Gastrocnemius medialis (tissue), 4 donors: ENCODE data around the gene ITGA4. TPM values are rescaled to one million over a fixed set of nuclear protein-coding genes. Genes with fewer than 3 reads are reported as not detected.

ENCODE experiments used
- ATAC-seq, 2 donors: fragments of 150-250 bp; one replicate each; pipeline ENCODE4 v1.9.1; 2016
- DNase-seq, 2 donors: peaks; one replicate each; pipeline ENCODE4 v3.0.0-alpha.2; 2019
- H3K27ac ChIP-seq, 4 donors: fragments of 200-600 bp; sonication (generic); 1 replicate in 1 of 4; 2 replicates in 3 of 4; pipeline ENCODE4 v1.5.1; 2016 to 2018; ENCODE audit warnings: mild to moderate bottlenecking in 2 of 4, moderate library complexity in 1 of 4
- H3K27me3 ChIP-seq, 3 donors: fragments of 200-600 bp; sonication (generic) in 2 of 3; 1 replicate in 1 of 3; 2 replicates in 2 of 3; pipeline versions ENCODE4 v1.5.1 to v1.6.0; 2016 to 2019; ENCODE audit warnings: mild to moderate bottlenecking in 1 of 3, moderate library complexity in 1 of 3
- H3K36me3 ChIP-seq, 2 donors: fragments of 200-600 bp; sonication (generic) in 1 of 2; one replicate each; pipeline ENCODE4 v1.5.1; 2017 to 2018
- H3K4me1 ChIP-seq, 2 donors: fragments of 200-600 bp; sonication (generic) in 1 of 2; one replicate each; pipeline ENCODE4 v1.5.1; 2016 to 2017; ENCODE audit warnings: mild to moderate bottlenecking in 2 of 2
- H3K4me3 ChIP-seq, 4 donors: fragments of 200-600 bp; sonication (generic) in 3 of 4; 1 replicate in 1 of 4; 2 replicates in 3 of 4; pipeline ENCODE4 v1.5.1; 2016 to 2019; ENCODE audit warnings: mild to moderate bottlenecking in 2 of 4
- H3K9me3 ChIP-seq, 3 donors: fragments of 200-600 bp; sonication (generic) in 2 of 3; 1 replicate in 1 of 3; 2 replicates in 2 of 3; pipeline ENCODE4 v1.5.1; 2016 to 2019
- POLR2A ChIP-seq, 2 donors: fragments of 450-650 bp; IDR thresholded peaks; one replicate each; pipeline ENCODE4 v1.6.1; 2017; ENCODE audit warnings: antibody characterized with exemption in 2 of 2, mild to moderate bottlenecking in 2 of 2, moderate library complexity in 2 of 2
- in situ Hi-C, 4 donors: fragments of 200-750 bp; cut with MboI; loops; one replicate each; pipeline versions ENCODE4 v1.15.0 to v1.8.0; 2017; ENCODE audit warnings: low sequenced_read_pairs in 4 of 4
- intact Hi-C: fragments of 100-400 bp; cut with DNase I; formaldehyde crosslinking; loops from one replicate; pipeline ENCODE4 v1.15.1; 2023; ENCODE audit warnings: low total_unique reads
- total RNA-seq, 4 donors: library from RNA; depleted of rRNA; stranded (reverse); fragments of >200 nt; gene quantifications; one replicate each; pipeline versions ENCODE4 v1.1.0 to v1.2.3, GENCODE V29; 2016
- TF ChIP-seq, protein P1 (sequence below), 5 experiments: fragments of 450-650 bp in 3 of 5; fragments of 200-600 bp in 2 of 5; sonication (generic) in 2 of 5; IDR thresholded peaks in 4 of 5; conservative IDR thresholded peaks in 1 of 5; 1 replicate in 4 of 5; 2 replicates in 1 of 5; pipeline ENCODE4 v1.5.1; 2016 to 2019; ENCODE audit warnings: antibody characterized with exemption in 5 of 5, mild to moderate bottlenecking in 3 of 5, moderate library complexity in 3 of 5

ITGA4 gene
- total RNA-seq, 4 donors from 2014 or later, result 0.47 to 0.61 (median 0.55) TPM; not detected in 1

DNA sequence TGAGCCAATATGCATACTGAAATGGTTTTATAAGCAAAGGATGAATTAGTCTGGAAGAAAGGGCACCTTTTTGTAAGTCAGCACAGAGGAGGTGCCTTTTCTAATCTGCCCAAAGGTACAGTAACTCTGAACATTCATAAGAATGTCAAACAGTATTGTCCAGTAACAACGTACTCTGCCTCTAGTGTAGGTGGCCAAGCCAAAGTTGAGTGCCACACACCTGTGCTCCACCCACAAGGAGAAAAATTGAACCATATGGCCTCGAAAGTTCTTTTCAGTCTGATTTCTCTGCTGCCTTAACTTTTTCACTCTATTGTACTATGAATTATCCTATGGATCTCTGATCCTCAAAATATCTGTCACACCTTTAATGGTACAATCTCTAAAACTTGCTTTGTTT, 112.9 kb downstream of the ITGA4 start:
- no peaks in the 10 kb centered on the region for H3K27me3 ChIP-seq
- H3K4me1 ChIP-seq, result no peaks in the 10 kb centered on the region
- H3K36me3 ChIP-seq, result no peaks in the 10 kb centered on the region
- H3K4me3 ChIP-seq, result no peak overlapping the region
- no peaks in the 10 kb centered on the region for H3K9me3 ChIP-seq
- no peak for ATAC-seq
- TF ChIP-seq POLR2A (IDR thresholded peaks at IDR 0.05), result no peak
- TF ChIP-seq, protein P1, sequence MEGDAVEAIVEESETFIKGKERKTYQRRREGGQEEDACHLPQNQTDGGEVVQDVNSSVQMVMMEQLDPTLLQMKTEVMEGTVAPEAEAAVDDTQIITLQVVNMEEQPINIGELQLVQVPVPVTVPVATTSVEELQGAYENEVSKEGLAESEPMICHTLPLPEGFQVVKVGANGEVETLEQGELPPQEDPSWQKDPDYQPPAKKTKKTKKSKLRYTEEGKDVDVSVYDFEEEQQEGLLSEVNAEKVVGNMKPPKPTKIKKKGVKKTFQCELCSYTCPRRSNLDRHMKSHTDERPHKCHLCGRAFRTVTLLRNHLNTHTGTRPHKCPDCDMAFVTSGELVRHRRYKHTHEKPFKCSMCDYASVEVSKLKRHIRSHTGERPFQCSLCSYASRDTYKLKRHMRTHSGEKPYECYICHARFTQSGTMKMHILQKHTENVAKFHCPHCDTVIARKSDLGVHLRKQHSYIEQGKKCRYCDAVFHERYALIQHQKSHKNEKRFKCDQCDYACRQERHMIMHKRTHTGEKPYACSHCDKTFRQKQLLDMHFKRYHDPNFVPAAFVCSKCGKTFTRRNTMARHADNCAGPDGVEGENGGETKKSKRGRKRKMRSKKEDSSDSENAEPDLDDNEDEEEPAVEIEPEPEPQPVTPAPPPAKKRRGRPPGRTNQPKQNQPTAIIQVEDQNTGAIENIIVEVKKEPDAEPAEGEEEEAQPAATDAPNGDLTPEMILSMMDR (IDR thresholded peaks at IDR 0.05 in 4 of 5, conservative IDR thresholded peaks at IDR 0.05 in 1 of 5), result no peak
- in situ Hi-C loops (no loop called here), intact Hi-C loops (no loop called here)
- H3K27ac ChIP-seq, result no peak overlapping the region
- no peak for DNase-seq

DNA sequence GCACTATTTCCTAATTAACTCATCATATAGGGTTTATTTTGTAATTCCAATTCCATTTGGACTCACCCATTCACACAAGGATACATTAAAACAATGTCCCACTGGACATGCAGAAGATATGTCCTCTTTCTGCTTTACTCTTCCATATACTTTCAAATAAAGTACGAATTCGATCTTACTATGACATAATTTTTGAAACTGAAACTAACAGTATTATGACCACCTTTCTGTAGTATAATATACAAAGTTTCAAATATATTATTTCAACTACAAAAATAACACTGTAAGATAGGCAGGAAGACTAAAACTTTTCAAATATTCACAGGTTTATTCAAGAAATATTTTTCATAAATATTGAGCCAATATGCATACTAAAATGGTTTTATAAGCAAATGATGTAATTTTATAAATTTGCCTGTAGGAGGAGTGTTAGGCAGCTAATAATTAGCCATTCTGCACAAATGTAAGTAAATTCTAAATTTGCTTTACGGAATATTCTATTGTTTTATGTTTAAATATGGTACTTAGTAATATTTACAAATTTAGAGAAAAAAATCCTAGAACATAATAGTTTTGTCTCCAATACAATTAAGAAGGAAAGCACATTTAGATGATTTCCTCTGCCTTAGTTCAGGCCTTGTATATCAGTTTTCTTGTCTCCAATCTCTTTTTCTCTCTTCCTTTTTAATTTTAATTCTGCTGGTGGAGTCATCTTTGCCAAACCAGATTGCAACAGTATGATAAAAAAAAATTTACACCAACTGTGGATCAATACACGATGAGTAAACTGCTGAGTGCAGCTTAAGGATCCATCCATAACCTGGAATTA, 113.9 kb downstream of the ITGA4 start:
- Histone ChIP-seq H3K36me3 (no peaks in the 10 kb centered on the region), H3K4me1 (no peaks in the 10 kb centered on the region), H3K27ac (no peak overlapping the region), H3K9me3 (no peaks in the 10 kb centered on the region), H3K27me3 (no peaks in the 10 kb centered on the region), H3K4me3 (no peak overlapping the region)
- TF ChIP-seq, protein P1 (IDR thresholded peaks at IDR 0.05 in 4 of 5, conservative IDR thresholded peaks at IDR 0.05 in 1 of 5), result no peak
- no peak for TF ChIP-seq POLR2A (IDR thresholded peaks at IDR 0.05)
- DNase-seq, result no peak
- no peak for ATAC-seq
- intact Hi-C loops, result no loop called here
- in situ Hi-C loops, result no loop called here

DNA sequence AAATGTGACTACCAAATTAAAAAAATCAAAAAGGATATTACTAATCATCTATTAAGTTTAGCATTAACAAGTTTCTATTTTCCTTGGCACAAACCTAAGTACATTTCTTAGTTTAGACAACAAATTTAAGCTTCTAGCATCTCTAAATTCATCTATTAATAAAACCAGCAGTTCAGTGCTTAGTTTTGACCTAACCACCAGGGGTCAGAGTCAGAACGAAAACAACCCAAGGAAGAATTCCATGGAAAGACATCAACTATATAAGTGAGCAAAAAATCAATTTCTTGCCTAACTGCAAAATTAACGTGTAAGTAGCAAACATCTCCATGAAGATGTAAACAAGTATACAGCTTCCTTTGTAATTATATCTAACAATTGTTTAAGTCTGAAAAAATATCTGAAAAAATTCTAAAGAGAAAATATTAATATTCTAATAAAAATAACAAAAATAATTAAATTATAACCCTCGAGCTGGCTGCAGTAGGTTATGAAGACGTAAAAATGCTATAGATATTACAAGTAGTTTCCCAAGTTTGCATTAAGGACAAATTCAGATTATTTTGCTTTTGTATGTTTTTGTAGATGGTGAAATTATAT, 116.1 kb downstream of the ITGA4 start:
- Histone ChIP-seq H3K4me3 (no peak overlapping the region), H3K27me3 (no peaks in the 10 kb centered on the region), H3K9me3 (no peaks in the 10 kb centered on the region), H3K27ac (no peak overlapping the region), H3K36me3 (no peaks in the 10 kb centered on the region), H3K4me1 (no peaks in the 10 kb centered on the region)
- DNase-seq (no peak), ATAC-seq (no peak)
- no peak for TF ChIP-seq POLR2A (IDR thresholded peaks at IDR 0.05)
- TF ChIP-seq, protein P1 (IDR thresholded peaks at IDR 0.05 in 4 of 5, conservative IDR thresholded peaks at IDR 0.05 in 1 of 5), result no peak
- in situ Hi-C loops, result no loop called here
- intact Hi-C loops, result no loop called here

DNA sequence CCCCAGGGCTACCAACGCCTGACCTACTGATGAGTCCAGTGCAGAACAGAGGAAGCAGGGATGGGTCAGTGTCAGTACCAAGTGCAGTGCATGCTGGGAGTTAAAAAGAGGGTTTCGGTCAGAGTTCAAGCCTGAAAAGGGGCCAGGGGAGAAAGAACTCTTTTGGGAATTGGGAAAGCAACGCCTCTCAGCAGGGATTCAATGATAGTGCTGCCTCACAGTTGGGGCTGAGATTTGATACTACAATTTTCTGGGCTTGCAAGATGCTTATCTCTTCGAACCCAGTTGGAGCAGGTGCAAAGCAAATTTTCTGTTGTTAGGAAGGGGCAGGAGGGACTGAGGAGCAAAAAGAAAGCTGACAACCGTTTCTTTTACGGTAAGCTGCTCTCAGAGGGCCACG, 117.1 kb downstream of the ITGA4 start:
- no peak for TF ChIP-seq POLR2A (IDR thresholded peaks at IDR 0.05)
- TF ChIP-seq, protein P1 (IDR thresholded peaks at IDR 0.05 in 4 of 5, conservative IDR thresholded peaks at IDR 0.05 in 1 of 5), result no peak
- H3K4me1 ChIP-seq, result no peaks in the 10 kb centered on the region
- no peaks in the 10 kb centered on the region for H3K27me3 ChIP-seq
- intact Hi-C loops (no loop called here), in situ Hi-C loops (no loop called here)
- ATAC-seq, result no peak
- H3K9me3 ChIP-seq, result no peaks in the 10 kb centered on the region
- no peak overlapping the region for H3K27ac ChIP-seq
- H3K36me3 ChIP-seq, result no peaks in the 10 kb centered on the region
- H3K4me3 ChIP-seq, result no peak overlapping the region
- DNase-seq, result no peak
